Measurements from ENCODE around the gene BEND7.

BEND7 gene

GRCh38 chr10:13518076-13518692 is 10.6 kb downstream of the BEND7 start:
- DNase-seq = peak; percentile 2

DNA sequence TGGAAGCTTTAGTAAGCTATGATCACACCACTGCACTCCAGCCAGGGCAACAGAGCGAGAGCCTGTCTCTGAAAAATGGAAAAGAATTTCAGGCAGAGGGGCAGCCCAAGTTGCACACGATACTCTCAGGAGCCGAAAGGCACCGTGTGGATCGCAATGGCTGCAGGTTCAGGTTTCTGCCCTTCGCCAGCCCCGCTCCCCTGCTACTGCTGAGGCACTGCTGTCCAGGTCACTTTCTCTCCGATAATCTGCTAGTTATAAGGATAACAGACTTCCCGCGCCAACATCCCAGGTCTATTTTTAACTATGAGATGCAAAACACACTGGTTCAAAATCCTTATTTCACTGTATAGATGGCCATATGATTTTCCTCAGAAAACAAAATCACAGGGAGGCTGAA is 11.1 kb downstream of the BEND7 start:
- DNase-seq = no peak

GRCh38 chr10:13516176-13516575 is 12.6 kb downstream of the BEND7 start:
- DNase-seq = no peak

DNA sequence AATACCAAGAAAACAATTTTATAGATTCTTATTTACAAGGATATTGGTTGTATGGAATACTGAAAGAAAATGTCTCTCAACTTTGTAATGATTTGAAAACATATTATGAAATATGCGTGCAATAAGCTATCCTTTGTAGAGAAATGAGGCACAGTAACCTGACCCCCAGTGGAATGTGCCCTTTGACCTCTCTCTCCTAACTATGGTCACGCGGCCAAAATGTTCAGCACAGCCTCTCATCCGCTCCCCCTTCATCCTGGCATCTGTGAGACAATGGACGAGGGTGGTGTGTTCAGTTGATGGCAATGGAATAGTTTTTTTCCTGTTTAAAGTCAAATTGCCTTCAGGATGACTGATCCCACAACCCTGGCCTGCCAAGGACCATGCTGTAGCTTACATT is 13.3 kb downstream of the BEND7 start:
- no peak for DNase-seq

GRCh38 chr10:13514296-13514695 is 14.5 kb downstream of the BEND7 start:
- no peak for DNase-seq

DNA sequence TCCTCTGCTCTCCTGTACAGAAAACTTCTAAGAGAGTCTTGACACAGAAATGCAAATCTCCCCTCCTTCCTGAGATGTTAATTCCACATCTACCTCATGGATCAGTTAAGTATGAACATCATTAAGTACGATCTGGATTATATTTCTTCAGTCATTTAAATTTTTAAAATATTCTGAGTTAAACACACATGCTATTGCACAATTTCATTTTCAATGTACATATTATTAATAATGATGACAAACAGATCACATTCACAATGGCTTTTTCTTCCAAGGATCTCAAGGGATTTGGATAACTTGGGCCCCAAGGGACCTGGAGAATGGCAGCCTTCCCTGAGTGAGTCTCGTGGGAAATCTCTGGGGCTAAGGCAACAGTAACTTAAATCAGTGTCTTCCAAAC is 16.2 kb downstream of the BEND7 start:
- no peak for DNase-seq

- no peak for DNase-seq
Measured at GRCh38 chr10:13511409-13511808, 17.4 kb downstream of the BEND7 start.

GRCh38 chr10:13505052-13505680 is 23.6 kb downstream of the BEND7 start:
- DNase-seq = no peak

- DNase-seq = no peak
Measured at GRCh38 chr10:13503745-13504463, 24.9 kb downstream of the BEND7 start.

DNA sequence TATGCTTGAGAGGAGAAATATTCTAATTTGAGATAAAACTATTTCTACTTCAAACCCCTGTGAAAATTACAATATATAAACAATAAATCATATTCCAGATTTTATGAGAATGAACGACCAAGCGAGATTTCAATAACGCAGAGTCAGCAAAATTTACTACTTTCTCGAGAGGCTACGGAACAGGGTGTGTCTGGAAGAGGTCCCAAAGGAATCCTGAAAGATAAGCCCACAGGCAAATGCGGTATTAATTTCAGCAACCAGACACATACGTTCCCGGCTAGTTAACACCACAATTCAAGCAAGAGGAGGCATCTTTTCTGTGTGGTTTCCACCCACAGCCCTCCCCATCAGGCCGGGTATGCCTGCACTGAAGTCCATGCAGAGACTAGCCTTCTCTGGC is 26.4 kb downstream of the BEND7 start:
- DNase-seq = no peak

DNA sequence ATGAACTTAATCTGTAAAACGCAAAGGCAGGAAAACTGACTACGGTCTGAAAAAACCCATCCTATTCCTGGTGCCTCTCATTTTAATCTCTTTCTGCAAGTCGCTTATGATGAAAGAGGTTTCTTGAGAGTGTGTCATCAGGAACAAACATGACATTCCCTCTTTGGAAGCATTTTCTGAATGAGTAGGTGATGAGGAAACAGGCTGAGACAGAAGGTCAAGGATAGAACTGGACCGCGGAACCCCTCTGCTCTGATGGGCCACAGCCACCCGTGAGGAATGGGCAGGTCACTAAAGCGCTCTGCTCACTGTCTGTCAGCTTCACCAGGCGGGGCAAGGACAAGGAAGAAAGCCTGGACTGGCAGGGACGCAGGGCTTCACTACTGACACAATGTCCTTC is 28.6 kb downstream of the BEND7 start:
- no peak for DNase-seq

- DNase-seq = no peak
Measured at GRCh38 chr10:13499150-13499549, 29.7 kb downstream of the BEND7 start.

DNA sequence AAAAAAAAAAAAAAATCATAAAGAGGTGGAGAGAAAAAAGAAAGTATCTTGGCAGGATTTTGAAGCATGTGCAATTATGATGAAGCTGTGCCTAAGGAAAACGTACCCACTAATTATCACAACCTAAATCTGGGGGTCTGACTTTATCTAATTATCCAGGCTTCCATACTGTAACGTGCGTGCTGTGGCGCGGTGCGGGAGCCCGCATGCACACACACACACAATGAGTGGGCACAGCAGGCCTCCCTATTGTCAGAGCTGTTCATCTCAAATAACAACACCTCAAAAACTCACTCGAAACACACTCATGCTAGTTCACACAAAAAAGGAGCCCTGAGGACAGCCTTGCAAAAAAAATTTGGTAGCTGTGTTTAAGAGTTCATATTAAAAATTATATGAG is 31.9 kb downstream of the BEND7 start:
- no peak for DNase-seq

- no peak for DNase-seq
Measured at GRCh38 chr10:13496164-13496563, 32.6 kb downstream of the BEND7 start.

- DNase-seq = no peak
Measured at GRCh38 chr10:13492493-13493180, 36.2 kb downstream of the BEND7 start.

GRCh38 chr10:13491747-13492360 is 37.0 kb downstream of the BEND7 start:
- no peak for DNase-seq

- DNase-seq = no peak
Measured at GRCh38 chr10:13490503-13490902, 38.3 kb downstream of the BEND7 start.

DNA sequence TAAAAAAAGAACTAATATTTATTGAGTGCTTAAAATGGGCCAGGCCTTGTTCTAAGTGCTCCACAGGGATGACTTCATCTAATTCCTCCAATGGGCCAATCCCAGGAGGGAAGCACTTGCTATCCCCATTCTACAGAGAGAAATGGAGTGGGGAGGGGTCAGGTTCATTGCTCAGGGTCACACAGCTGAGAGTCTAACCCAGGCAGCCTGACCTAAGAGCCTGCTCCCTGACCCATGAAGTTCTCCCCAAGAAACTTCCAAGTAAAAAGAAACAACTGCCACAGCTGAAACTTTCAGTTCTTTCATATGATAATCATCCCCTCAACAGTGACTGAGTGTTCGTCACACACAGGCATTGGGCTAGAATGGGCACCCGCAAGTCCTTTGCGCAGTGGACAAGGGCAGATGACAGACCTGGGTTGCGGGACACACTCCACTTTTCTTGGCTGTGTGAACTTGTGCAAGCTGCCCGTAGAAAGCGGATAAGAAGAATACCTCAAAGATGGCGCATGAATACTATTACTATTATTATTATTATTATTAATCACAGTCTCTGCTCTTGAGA is 39.7 kb downstream of the BEND7 start:
- DNase-seq = no peak

GRCh38 chr10:13485623-13486022 is 43.2 kb downstream of the BEND7 start:
- DNase-seq = no peak

DNA sequence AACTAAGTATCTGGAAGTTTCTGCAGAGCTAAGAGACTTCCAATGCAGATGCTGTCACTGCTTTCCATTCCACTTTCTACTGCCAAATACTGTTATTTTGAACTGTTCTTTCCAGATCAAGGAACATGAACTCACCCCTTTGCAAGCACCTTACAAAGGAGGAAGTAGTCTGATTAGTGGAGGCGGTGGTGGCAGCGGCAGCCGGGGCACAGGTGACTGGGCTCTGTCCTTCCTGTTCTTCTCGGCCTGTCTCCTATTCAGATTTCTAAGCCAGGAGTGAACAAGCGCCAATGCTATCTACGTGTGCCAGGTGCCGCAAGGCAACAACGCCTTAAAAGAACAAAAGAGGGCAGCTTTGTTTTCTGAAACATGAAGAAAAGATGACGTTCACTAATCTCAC is 44.9 kb downstream of the BEND7 start:
- DNase-seq = no peak

- DNase-seq = no peak
Measured at GRCh38 chr10:13483073-13483472, 45.7 kb downstream of the BEND7 start.

- DNase-seq = no peak
Measured at GRCh38 chr10:13481690-13482089, 47.1 kb downstream of the BEND7 start.

GRCh38 chr10:13475124-13475523 is 53.7 kb downstream of the BEND7 start:
- DNase-seq = no peak
